H1 (cell line): ENCODE measurements around the gene C1orf210. TPM values are rescaled to one million over a fixed set of nuclear protein-coding genes. Genes with fewer than 3 reads are reported as not detected.

Source experiments
- CTCF ChIA-PET: fragments of 300-600 bp; sonication (Branson Sonifier 250); formaldehyde crosslinking; loops from one replicate; lab custom pipeline; 2021; ENCODE audit not compliant: partially characterized antibody; lab: Charles Lee
- POLR2A ChIA-PET: fragments of 300-600 bp; sonication (Branson Sonifier 250); formaldehyde crosslinking; loops from one replicate; lab custom pipeline; 2021; ENCODE audit warnings: inconsistent platforms; ENCODE audit not compliant: partially characterized antibody; lab: Charles Lee
- DNase-seq, 2 experiments: peaks; one replicate each; pipeline versions ENCODE4 v3.0.0 to v3.0.0-alpha.2; 2010 to 2022; ENCODE audit warnings: low spot score in 2 of 2, low read depth in 1 of 2, mixed read lengths in 1 of 2
- FAIRE-seq: peaks from 2 replicates; lab custom pipeline; 2011; peaks lifted over from hg19 to GRCh38; lab: Jason Lieb, UNC
- H2AFZ ChIP-seq: 2 replicates; pipeline ENCODE4 v1.8.1; 2012; ENCODE audit warnings: low read length, inconsistent platforms
- H2AK5ac ChIP-seq: 2 replicates; pipeline ENCODE4 v1.6.1; 2013; ENCODE audit warnings: low read depth, low read length
- H2BK120ac ChIP-seq: replicated peaks from 2 replicates; pipeline ENCODE3; 2013; ENCODE audit warnings: low read depth, low read length, inconsistent platforms
- H2BK12ac ChIP-seq: 2 replicates; pipeline ENCODE4 v1.6.1; 2013; ENCODE audit warnings: low read depth, low read length
- H2BK15ac ChIP-seq: 2 replicates; pipeline ENCODE4 v1.6.1; 2013; ENCODE audit warnings: low read length
- H2BK20ac ChIP-seq: 2 replicates; pipeline ENCODE4 v1.6.1; 2013; ENCODE audit warnings: low read length
- H2BK5ac ChIP-seq: 2 replicates; pipeline ENCODE4 v1.6.1; 2013; ENCODE audit warnings: low read depth, low read length
- H3K14ac ChIP-seq: 2 replicates; pipeline ENCODE4 v1.6.1; 2013; ENCODE audit warnings: inconsistent platforms; ENCODE audit not compliant: insufficient read length
- H3K18ac ChIP-seq: 2 replicates; pipeline ENCODE4 v1.6.1; 2013; ENCODE audit warnings: low read length; ENCODE audit errors: extremely low read depth
- H3K23ac ChIP-seq: 2 replicates; pipeline ENCODE4 v1.6.1; 2013; ENCODE audit warnings: inconsistent platforms; ENCODE audit not compliant: insufficient read length
- H3K23me2 ChIP-seq: 2 replicates; pipeline ENCODE4 v1.6.1; 2013; ENCODE audit warnings: low read depth, low read length
- H3K27ac ChIP-seq: 2 replicates; pipeline ENCODE4 v1.6.1; 2011; ENCODE audit warnings: low read depth, low read length, inconsistent platforms
- H3K27me3 ChIP-seq, 4 experiments: replicated peaks in 1 of 4; 1 replicate in 1 of 4; 2 replicates in 3 of 4; pipeline versions ENCODE4 v1.6.1 to v1.8.1; 2011 to 2013; ENCODE audit warnings: low read length in 3 of 4, mild to moderate bottlenecking in 3 of 4, inconsistent platforms in 2 of 4, mixed read lengths in 2 of 4, moderate library complexity in 1 of 4; ENCODE audit not compliant: control insufficient read depth in 3 of 4, insufficient read depth in 3 of 4; ENCODE audit errors: extremely low read depth in 1 of 4
- H3K36me3 ChIP-seq, 4 experiments: 2 replicates each; pipeline versions ENCODE4 v1.6.1 to v1.8.1; 2011 to 2013; ENCODE audit warnings: mild to moderate bottlenecking in 4 of 4, low read length in 3 of 4, moderate library complexity in 2 of 4, control low read depth in 1 of 4, inconsistent platforms in 1 of 4; ENCODE audit not compliant: insufficient read depth in 4 of 4, control insufficient read depth in 2 of 4
- H3K4ac ChIP-seq: replicated peaks from 2 replicates; pipeline ENCODE3; 2013; ENCODE audit warnings: low read length, low read depth, mixed read lengths, inconsistent platforms; ENCODE audit not compliant: insufficient read length
- H3K4me1 ChIP-seq, 4 experiments: replicated peaks in 1 of 4; 1 replicate in 1 of 4; 2 replicates in 3 of 4; pipeline versions ENCODE4 v1.6.1 to v1.8.1; 2011 to 2013; ENCODE audit warnings: low read length in 3 of 4, inconsistent platforms in 2 of 4, mixed read lengths in 1 of 4; ENCODE audit not compliant: insufficient read depth in 4 of 4, control insufficient read depth in 3 of 4
- H3K4me2 ChIP-seq, 2 experiments: 2 replicates each; pipeline versions ENCODE4 v1.6.1 to v1.8.1; 2011 to 2013; ENCODE audit warnings: low read depth in 2 of 2, low read length in 2 of 2, control low read depth in 1 of 2, inconsistent platforms in 1 of 2, mild to moderate bottlenecking in 1 of 2; ENCODE audit not compliant: insufficient read depth in 1 of 2
- H3K4me3 ChIP-seq, 4 experiments: fragments of 200-600, 300-600 bp in 1 of 4; sonication (generic), shearing (Covaris generic), sonication (Bioruptor Twin) in 1 of 4; 2 replicates each; pipeline versions ENCODE4 v1.5.1 to v1.8.1; 2011 to 2016; ENCODE audit warnings: low read length in 4 of 4, low read depth in 3 of 4, control low read depth in 2 of 4, inconsistent platforms in 2 of 4, mild to moderate bottlenecking in 2 of 4, mixed read lengths in 1 of 4, moderate library complexity in 1 of 4; ENCODE audit not compliant: insufficient read depth in 2 of 4; ENCODE audit errors: extremely low read depth in 1 of 4
- H3K56ac ChIP-seq: replicated peaks from 2 replicates; pipeline ENCODE3; 2013; ENCODE audit warnings: low read depth, mild to moderate bottlenecking, mixed read lengths, low read length, inconsistent platforms; ENCODE audit not compliant: insufficient read length
- H3K79me1 ChIP-seq: 2 replicates; pipeline ENCODE4 v1.6.1; 2013; ENCODE audit warnings: low read depth, low read length, control low read depth
- H3K79me2 ChIP-seq, 2 experiments: 2 replicates each; pipeline versions ENCODE4 v1.6.1 to v1.8.1; 2012 to 2013; ENCODE audit warnings: low read length in 2 of 2, mild to moderate bottlenecking in 2 of 2, inconsistent platforms in 1 of 2; ENCODE audit not compliant: insufficient read depth in 2 of 2, control insufficient read depth in 1 of 2
- H3K9ac ChIP-seq, 4 experiments: replicated peaks in 1 of 4; 1 replicate in 1 of 4; 2 replicates in 3 of 4; pipeline versions ENCODE4 v1.6.1 to v1.8.1; 2011 to 2013; ENCODE audit warnings: low read depth in 3 of 4, low read length in 3 of 4, control low read depth in 2 of 4, mild to moderate bottlenecking in 2 of 4, moderate library complexity in 2 of 4, inconsistent platforms in 1 of 4; ENCODE audit errors: extremely low read depth in 1 of 4
- H3K9me3 ChIP-seq, 2 experiments: 2 replicates each; pipeline versions ENCODE4 v1.6.1 to v1.8.1; 2012 to 2013; ENCODE audit warnings: mild to moderate bottlenecking in 2 of 2, moderate library complexity in 2 of 2, control low read depth in 1 of 2, inconsistent platforms in 1 of 2, low read depth in 1 of 2, low read length in 1 of 2, mixed read lengths in 1 of 2; ENCODE audit not compliant: insufficient read depth in 2 of 2
- H4K20me1 ChIP-seq, 2 experiments: replicated peaks in 1 of 2; 2 replicates each; pipeline versions ENCODE3 to v1.8.1; 2011 to 2013; ENCODE audit warnings: inconsistent platforms in 2 of 2, low read length in 2 of 2, mild to moderate bottlenecking in 1 of 2; ENCODE audit not compliant: insufficient read depth in 2 of 2, control insufficient read depth in 1 of 2
- H4K5ac ChIP-seq: 2 replicates; pipeline ENCODE4 v1.6.1; 2013; ENCODE audit warnings: low read length, low read depth, mixed read lengths, inconsistent platforms; ENCODE audit not compliant: insufficient read length
- H4K8ac ChIP-seq: 2 replicates; pipeline ENCODE4 v1.8.0; 2013; ENCODE audit warnings: mild to moderate bottlenecking, moderate library complexity, low read length, inconsistent platforms; ENCODE audit not compliant: insufficient read depth; ENCODE audit errors: extremely low read depth
- H4K91ac ChIP-seq: replicated peaks from 2 replicates; pipeline ENCODE3; 2013; ENCODE audit warnings: low read length, mixed read lengths, inconsistent platforms; ENCODE audit not compliant: insufficient read length
- ATF3 ChIP-seq: IDR thresholded peaks from 2 replicates; pipeline ENCODE4 v1.6.1; 2011; ENCODE audit warnings: low read depth, mild to moderate bottlenecking, low read length; ENCODE audit not compliant: insufficient read depth
- BCL11A ChIP-seq, 2 experiments: IDR thresholded peaks; one replicate each; pipeline ENCODE4 v1.6.1; 2011; ENCODE audit warnings: low read depth in 2 of 2, low read length in 2 of 2, mild to moderate bottlenecking in 2 of 2
- CHD1 ChIP-seq: IDR thresholded peaks from 2 replicates; pipeline ENCODE4 v1.6.1; 2012; ENCODE audit warnings: low read depth, low read length, improper control_type of control experiment
- PHF8 ChIP-seq: fragments of 200-600 bp; sonication (generic); conservative IDR thresholded peaks from 2 replicates; pipeline ENCODE4 v1.7.1; 2012; ENCODE audit warnings: low read depth, mild to moderate bottlenecking, inconsistent platforms, low read length, moderate library complexity
- RXRA ChIP-seq: IDR thresholded peaks from 2 replicates; pipeline ENCODE4 v1.6.1; 2011; ENCODE audit warnings: low read depth, mild to moderate bottlenecking, low read length, moderate library complexity; ENCODE audit not compliant: insufficient read depth
- TAF1 ChIP-seq: IDR thresholded peaks from 2 replicates; pipeline ENCODE4 v1.6.1; 2011; ENCODE audit warnings: mild to moderate bottlenecking, low read depth, low read length
- WGBS, 2 experiments: shearing (Covaris generic) in 1 of 2; methylation state at CpG; one replicate each; pipeline versions ENCODE4 v1.1.6 to v1.1.7; 2013 to 2015; ENCODE audit warnings: low lambda C conversion rate in 2 of 2, mixed read lengths in 2 of 2, inconsistent platforms in 1 of 2, low coverage in 1 of 2, missing lambda C conversion rate in 1 of 2; ENCODE audit not compliant: insufficient replicate concordance in 2 of 2, insufficient coverage in 1 of 2, insufficient read length in 1 of 2; ENCODE audit errors: extremely low coverage in 1 of 2, missing lambda C conversion rate in 1 of 2; 5-methylcytosine and 5-hydroxymethylcytosine counted together
- polyA plus RNA-seq, 7 experiments: library from polyadenylated mRNA; depleted of rRNA in 3 of 7; stranded (reverse) in 5 of 7; unstranded in 2 of 7; fragments of >200 nt in 5 of 7; fragments of 200-250 nt in 2 of 7; gene quantifications; 1 replicate in 5 of 7; 2 replicates in 1 of 7; 4 replicates in 1 of 7; pipeline versions ENCODE4 v1.2.1 to v1.2.3, GENCODE V29; 2011 to 2013; ENCODE audit warnings: missing spikeins in 2 of 7, mixed read lengths in 2 of 7
- total RNA-seq: library from RNA; stranded (reverse); fragmentation: NEBNext Ultra II Directional; extraction: Animal tissue kit (Norgen Biotek cat#: 25700); gene quantifications from 2 replicates; pipeline ENCODE4 v1.2.1, GENCODE V29; 2021

Gene C1orf210
- total and polyA plus RNA-seq, 2 of the 8 experiments (the other 6 are each of a cell fraction or from before 2014, with no cell fraction given) = 12.0 to 27.9 TPM

- Histone ChIP-seq H2AK5ac (0 out of 2 replicates have a peak overlapping the region, but pooled peaks have one; percentile 44), H4K8ac (no peak overlapping the region), H2AFZ (no peak overlapping the region), H2BK5ac (no peak overlapping the region), H3K27ac (no peak overlapping the region), H2BK15ac (no peak overlapping the region), H3K56ac (no peak overlapping the region), H3K36me3 (peaks cover 2 to 12% (median 6%) of the 10 kb centered on the region in 4 experiments; a peak in 6 of 8 replicates), H3K9ac (no peak overlapping the region), H3K23me2 (peaks cover 5% of the 10 kb centered on the region; the same call in 1 of the 2 replicates), H4K5ac (no peak overlapping the region), H4K91ac (no peak overlapping the region), H3K4ac (no peak overlapping the region), H2BK120ac (no peak overlapping the region), H3K9me3 (no peaks in the 10 kb centered on the region), H3K4me2 (no peak overlapping the region; a peak in 1 of 4 replicates), H3K79me1 (peaks cover 3% of the 10 kb centered on the region), H3K23ac (no peak overlapping the region), H3K79me2 (0 out of 4 replicates have a peak, but pooled peaks cover 0 to 3% of the 10 kb centered on the region in 2 experiments), H3K4me1 (peaks cover 0 to 12% (median 5%) of the 10 kb centered on the region in 4 experiments; a peak in 5 of 7 replicates), H2BK12ac (peak overlapping the region; percentile 40; the same call in 1 of the 2 replicates), H3K4me3 (no peak overlapping the region), H3K18ac (no peak overlapping the region), H3K14ac (no peak overlapping the region), H3K27me3 (no peaks in the 10 kb centered on the region), H4K20me1 (no peaks in the 10 kb centered on the region), H2BK20ac (no peak overlapping the region)
- TF ChIP-seq PHF8 = no peak
- no peak for TF ChIP-seq ATF3
- no peak for TF ChIP-seq CHD1
- TF ChIP-seq RXRA = no peak
- TF ChIP-seq TAF1 = no peak
- no peak for TF ChIP-seq BCL11A (IDR thresholded peaks at IDR 0.05; ENCODE audit: low read depth in 2 of 2, low read length in 2 of 2)
- DNase-seq = no peak
- CTCF ChIA-PET = interaction anchor here (1.0 to 2.0 kb wide), 2 partner anchors 9 to 13 kb away, joined by 4 to 12 read pairs; partner anchors contain the start of gene C1orf210
- POLR2A ChIA-PET = interaction anchor here (0.7 to 3.2 kb wide), 5 partner anchors 9 to 86 kb away, joined by 3 to 31 read pairs (median 7); partner anchors contain the start of genes C1orf210 and CDC20
- 95% methylated on average over 9 of the region's 9 CpGs; no CpG with 5 or more reads in 1 of the 2 experiments for WGBS, 2 experiments
- FAIRE-seq = no peak
These were observed 13.2 kb downstream of the C1orf210 start for GRCh38 chr1:43272161-43272560.
